ENCODE results near the gene LRRC4C. TPM values are rescaled to one million over a fixed set of nuclear protein-coding genes. Genes with fewer than 3 reads are reported as not detected.

Gene LRRC4C
- polyA plus RNA-seq, 1 donor from 2014 or later: 24.3 TPM

DNA sequence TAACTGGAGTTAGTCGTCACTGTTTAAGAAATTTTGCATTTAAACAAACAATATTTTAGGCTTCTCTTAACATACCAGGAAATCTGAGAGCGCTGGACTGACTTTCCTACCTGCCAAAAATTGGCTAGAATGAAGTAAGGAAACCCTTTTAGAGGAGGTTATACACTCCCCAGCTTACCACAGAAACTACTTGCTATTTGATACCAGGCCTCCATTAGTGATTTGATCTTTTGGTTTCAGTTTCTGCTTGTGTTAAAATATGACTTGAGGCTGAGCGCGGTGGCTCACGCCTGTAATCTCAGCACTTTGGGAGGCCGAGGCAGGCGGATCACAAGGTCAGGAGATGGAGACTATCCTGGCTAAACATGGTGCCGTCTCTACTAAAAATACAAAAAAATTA is 419.9 kb downstream of the LRRC4C start:
- Histone ChIP-seq H3K79me2 (replicated peaks; ENCODE audit: insufficient read depth, low read length) (no peaks in the 10 kb centered on the region), H3F3A (ENCODE audit: insufficient read depth, low read length, poor library complexity, severe bottlenecking) (no peaks in the 10 kb centered on the region), H3K27me3 (ENCODE audit: insufficient read depth, low read depth, low read length) (no peaks in the 10 kb centered on the region), H3K4me3 (ENCODE audit: low read length) (no peak overlapping the region), H3K9ac (ENCODE audit: low read length) (no peak overlapping the region), H4K20me1 (ENCODE audit: insufficient read depth) (no peaks in the 10 kb centered on the region), H3K4me2 (ENCODE audit: low read length) (no peak overlapping the region), H3K9me3 (ENCODE audit: low read length) (no peaks in the 10 kb centered on the region), H2AFZ (ENCODE audit: low read depth, low read length) (no peak overlapping the region), H3K36me3 (ENCODE audit: insufficient read depth, low read length) (no peaks in the 10 kb centered on the region), H3K9me2 (ENCODE audit: insufficient read depth, low read length) (no peaks in the 10 kb centered on the region), H3K27ac (ENCODE audit: low read length) (no peak overlapping the region)
- no peak for TF ChIP-seq SMC3 (conservative IDR thresholded peaks at IDR 0.05; ENCODE audit: poor library complexity)
- TF ChIP-seq MXI1 (conservative IDR thresholded peaks at IDR 0.05; ENCODE audit: poor library complexity, severe bottlenecking): no peak
- no peak for TF ChIP-seq TAF1 (IDR thresholded peaks at IDR 0.05; ENCODE audit: low read depth)
- no peak for TF ChIP-seq POLR2AphosphoS5 (IDR thresholded peaks at IDR 0.05)
- TF ChIP-seq EZH2 (IDR thresholded peaks at IDR 0.05; ENCODE audit: borderline replicate concordance, insufficient read depth, low read length, poor library complexity, severe bottlenecking): no peak
- TF ChIP-seq EP300 (conservative IDR thresholded peaks at IDR 0.05; ENCODE audit: poor library complexity, severe bottlenecking): no peak
- TF ChIP-seq, protein P1, sequence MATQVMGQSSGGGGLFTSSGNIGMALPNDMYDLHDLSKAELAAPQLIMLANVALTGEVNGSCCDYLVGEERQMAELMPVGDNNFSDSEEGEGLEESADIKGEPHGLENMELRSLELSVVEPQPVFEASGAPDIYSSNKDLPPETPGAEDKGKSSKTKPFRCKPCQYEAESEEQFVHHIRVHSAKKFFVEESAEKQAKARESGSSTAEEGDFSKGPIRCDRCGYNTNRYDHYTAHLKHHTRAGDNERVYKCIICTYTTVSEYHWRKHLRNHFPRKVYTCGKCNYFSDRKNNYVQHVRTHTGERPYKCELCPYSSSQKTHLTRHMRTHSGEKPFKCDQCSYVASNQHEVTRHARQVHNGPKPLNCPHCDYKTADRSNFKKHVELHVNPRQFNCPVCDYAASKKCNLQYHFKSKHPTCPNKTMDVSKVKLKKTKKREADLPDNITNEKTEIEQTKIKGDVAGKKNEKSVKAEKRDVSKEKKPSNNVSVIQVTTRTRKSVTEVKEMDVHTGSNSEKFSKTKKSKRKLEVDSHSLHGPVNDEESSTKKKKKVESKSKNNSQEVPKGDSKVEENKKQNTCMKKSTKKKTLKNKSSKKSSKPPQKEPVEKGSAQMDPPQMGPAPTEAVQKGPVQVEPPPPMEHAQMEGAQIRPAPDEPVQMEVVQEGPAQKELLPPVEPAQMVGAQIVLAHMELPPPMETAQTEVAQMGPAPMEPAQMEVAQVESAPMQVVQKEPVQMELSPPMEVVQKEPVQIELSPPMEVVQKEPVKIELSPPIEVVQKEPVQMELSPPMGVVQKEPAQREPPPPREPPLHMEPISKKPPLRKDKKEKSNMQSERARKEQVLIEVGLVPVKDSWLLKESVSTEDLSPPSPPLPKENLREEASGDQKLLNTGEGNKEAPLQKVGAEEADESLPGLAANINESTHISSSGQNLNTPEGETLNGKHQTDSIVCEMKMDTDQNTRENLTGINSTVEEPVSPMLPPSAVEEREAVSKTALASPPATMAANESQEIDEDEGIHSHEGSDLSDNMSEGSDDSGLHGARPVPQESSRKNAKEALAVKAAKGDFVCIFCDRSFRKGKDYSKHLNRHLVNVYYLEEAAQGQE (IDR thresholded peaks at IDR 0.05; ENCODE audit: borderline replicate concordance): no peak
- no peak for TF ChIP-seq RAD21 (conservative IDR thresholded peaks at IDR 0.05)
- TF ChIP-seq, protein P2, sequence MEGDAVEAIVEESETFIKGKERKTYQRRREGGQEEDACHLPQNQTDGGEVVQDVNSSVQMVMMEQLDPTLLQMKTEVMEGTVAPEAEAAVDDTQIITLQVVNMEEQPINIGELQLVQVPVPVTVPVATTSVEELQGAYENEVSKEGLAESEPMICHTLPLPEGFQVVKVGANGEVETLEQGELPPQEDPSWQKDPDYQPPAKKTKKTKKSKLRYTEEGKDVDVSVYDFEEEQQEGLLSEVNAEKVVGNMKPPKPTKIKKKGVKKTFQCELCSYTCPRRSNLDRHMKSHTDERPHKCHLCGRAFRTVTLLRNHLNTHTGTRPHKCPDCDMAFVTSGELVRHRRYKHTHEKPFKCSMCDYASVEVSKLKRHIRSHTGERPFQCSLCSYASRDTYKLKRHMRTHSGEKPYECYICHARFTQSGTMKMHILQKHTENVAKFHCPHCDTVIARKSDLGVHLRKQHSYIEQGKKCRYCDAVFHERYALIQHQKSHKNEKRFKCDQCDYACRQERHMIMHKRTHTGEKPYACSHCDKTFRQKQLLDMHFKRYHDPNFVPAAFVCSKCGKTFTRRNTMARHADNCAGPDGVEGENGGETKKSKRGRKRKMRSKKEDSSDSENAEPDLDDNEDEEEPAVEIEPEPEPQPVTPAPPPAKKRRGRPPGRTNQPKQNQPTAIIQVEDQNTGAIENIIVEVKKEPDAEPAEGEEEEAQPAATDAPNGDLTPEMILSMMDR (IDR thresholded peaks at IDR 0.05; ENCODE audit: poor library complexity, severe bottlenecking): no peak

DNA sequence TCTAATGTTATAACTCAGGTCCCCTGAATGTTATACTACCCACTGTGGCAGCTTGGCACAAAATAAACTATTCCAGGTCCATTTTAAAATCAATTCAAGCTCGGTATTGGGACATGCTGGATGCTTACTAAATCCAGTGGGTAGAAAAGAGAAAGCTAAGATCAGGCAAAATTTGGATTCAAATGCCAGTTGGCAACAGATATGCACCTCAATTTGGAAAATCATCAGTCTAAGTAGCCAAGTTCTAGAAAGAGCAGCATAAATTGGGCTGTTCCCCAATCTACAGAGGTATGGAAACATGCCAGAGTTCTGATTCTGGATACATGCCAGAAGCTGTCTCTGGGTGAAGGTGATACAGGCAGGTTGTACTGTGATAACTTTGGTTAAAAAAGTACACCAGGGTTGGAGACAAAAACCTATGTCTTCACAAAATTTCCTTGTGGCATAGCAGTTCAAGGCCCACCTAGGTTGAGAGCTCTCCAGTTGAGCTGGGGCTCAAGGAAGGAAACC is 427.8 kb downstream of the LRRC4C start:
- no peaks in the 10 kb centered on the region for H3K36me3 ChIP-seq (ENCODE audit: insufficient read depth, low read length)
- no peak overlapping the region for H3K4me3 ChIP-seq (ENCODE audit: low read length)
- no peaks in the 10 kb centered on the region for H3K9me2 ChIP-seq (ENCODE audit: insufficient read depth, low read length)
- H2AFZ ChIP-seq (ENCODE audit: low read depth, low read length): no peak overlapping the region
- H3K4me2 ChIP-seq (ENCODE audit: low read length): no peak overlapping the region
- no peaks in the 10 kb centered on the region for H3K27me3 ChIP-seq (ENCODE audit: insufficient read depth, low read depth, low read length)
- H3K9ac ChIP-seq (ENCODE audit: low read length): no peak overlapping the region
- TF ChIP-seq, protein P2 (IDR thresholded peaks at IDR 0.05; ENCODE audit: poor library complexity, severe bottlenecking): no peak
- TF ChIP-seq SMC3 (conservative IDR thresholded peaks at IDR 0.05; ENCODE audit: poor library complexity): no peak
- TF ChIP-seq POLR2AphosphoS5 (IDR thresholded peaks at IDR 0.05): no peak
- TF ChIP-seq EZH2 (IDR thresholded peaks at IDR 0.05; ENCODE audit: borderline replicate concordance, insufficient read depth, low read length, poor library complexity, severe bottlenecking): no peak
- TF ChIP-seq, protein P1 (IDR thresholded peaks at IDR 0.05; ENCODE audit: borderline replicate concordance): no peak
- no peak for TF ChIP-seq TAF1 (IDR thresholded peaks at IDR 0.05; ENCODE audit: low read depth)
- TF ChIP-seq RAD21 (conservative IDR thresholded peaks at IDR 0.05): no peak
- TF ChIP-seq EP300 (conservative IDR thresholded peaks at IDR 0.05; ENCODE audit: poor library complexity, severe bottlenecking): no peak
- no peak for TF ChIP-seq MXI1 (conservative IDR thresholded peaks at IDR 0.05; ENCODE audit: poor library complexity, severe bottlenecking)
- no peaks in the 10 kb centered on the region for H3K9me3 ChIP-seq (ENCODE audit: low read length)
- H3K79me2 ChIP-seq (replicated peaks; ENCODE audit: insufficient read depth, low read length): no peaks in the 10 kb centered on the region
- no peaks in the 10 kb centered on the region for H3F3A ChIP-seq (ENCODE audit: insufficient read depth, low read length, poor library complexity, severe bottlenecking)
- no peak overlapping the region for H3K27ac ChIP-seq (ENCODE audit: low read length)
- no peaks in the 10 kb centered on the region for H4K20me1 ChIP-seq (ENCODE audit: insufficient read depth)

Data from neural cell (in vitro differentiated cells).